Calu3 (cell line): ENCODE data around the gene RB1. TPM values are rescaled to one million over a fixed set of nuclear protein-coding genes. Genes with fewer than 3 reads are reported as not detected.

Experiments used
- BruUV-seq: library from RNA; stranded (reverse); fragments of 400-500 nt; replicated peaks from 2 replicates; lab custom pipeline; 2021; lab: Mats Ljungman, UMichigan
- CTCF ChIA-PET: fragments of 300-600 bp; sonication (Branson Sonifier 250); formaldehyde crosslinking; loops from one replicate; lab custom pipeline; 2022; ENCODE audit warnings: antibody characterized with exemption; lab: Charles Lee
- DNase-seq: peaks from one replicate; pipeline ENCODE4 v3.0.0; 2022
- H3K27ac Mint-ChIP-seq: one replicate; pipeline ENCODE4 v1.8.0; 2022; ENCODE audit warnings: mixed read lengths; ENCODE audit not compliant: unreplicated experiment
- H3K27me3 Mint-ChIP-seq: one replicate; pipeline ENCODE4 v1.8.0; 2022; ENCODE audit warnings: mixed read lengths; ENCODE audit not compliant: unreplicated experiment
- H3K36me3 Mint-ChIP-seq: one replicate; pipeline ENCODE4 v1.8.0; 2022; ENCODE audit warnings: mild to moderate bottlenecking, moderate library complexity, mixed read lengths; ENCODE audit not compliant: insufficient read depth, unreplicated experiment
- H3K4me1 Mint-ChIP-seq: one replicate; pipeline ENCODE4 v1.8.0; 2022; ENCODE audit warnings: mild to moderate bottlenecking, low read depth, mixed read lengths; ENCODE audit not compliant: unreplicated experiment
- H3K4me3 Mint-ChIP-seq: one replicate; pipeline ENCODE4 v1.8.0; 2022; ENCODE audit warnings: mild to moderate bottlenecking, low read depth, moderate library complexity, mixed read lengths; ENCODE audit not compliant: unreplicated experiment
- H3K9me3 Mint-ChIP-seq: one replicate; pipeline ENCODE4 v1.8.0; 2022; ENCODE audit warnings: low read depth, mixed read lengths; ENCODE audit not compliant: unreplicated experiment
- intact Hi-C: fragments of 100-400 bp; cut with micrococcal nuclease; formaldehyde crosslinking; loops from one replicate; pipeline ENCODE4 v1.10.0; 2022; ENCODE audit not compliant: unreplicated experiment
- total RNA-seq: library from RNA; stranded (reverse); gene quantifications from 2 replicates; pipeline ENCODE4 v1.2.3, GENCODE V29; 2022
- TF ChIP-seq, protein P1 (sequence below): fragments of 200-600 bp; IDR thresholded peaks from one replicate; pipeline ENCODE4 v1.8.0; 2022; ENCODE audit warnings: antibody characterized with exemption; ENCODE audit not compliant: unreplicated experiment

Gene RB1
- total RNA-seq, 1 experiment from 2014 or later, result 38.8 TPM

- no peak for DNase-seq
- Mint-ChIP-seq H3K36me3 (peaks cover 8% of the 10 kb centered on the region), H3K27me3 (no peaks in the 10 kb centered on the region), H3K9me3 (no peaks in the 10 kb centered on the region), H3K27ac (no peak overlapping the region), H3K4me1 (peaks cover 20% of the 10 kb centered on the region), H3K4me3 (no peak overlapping the region)
- TF ChIP-seq, protein P1, sequence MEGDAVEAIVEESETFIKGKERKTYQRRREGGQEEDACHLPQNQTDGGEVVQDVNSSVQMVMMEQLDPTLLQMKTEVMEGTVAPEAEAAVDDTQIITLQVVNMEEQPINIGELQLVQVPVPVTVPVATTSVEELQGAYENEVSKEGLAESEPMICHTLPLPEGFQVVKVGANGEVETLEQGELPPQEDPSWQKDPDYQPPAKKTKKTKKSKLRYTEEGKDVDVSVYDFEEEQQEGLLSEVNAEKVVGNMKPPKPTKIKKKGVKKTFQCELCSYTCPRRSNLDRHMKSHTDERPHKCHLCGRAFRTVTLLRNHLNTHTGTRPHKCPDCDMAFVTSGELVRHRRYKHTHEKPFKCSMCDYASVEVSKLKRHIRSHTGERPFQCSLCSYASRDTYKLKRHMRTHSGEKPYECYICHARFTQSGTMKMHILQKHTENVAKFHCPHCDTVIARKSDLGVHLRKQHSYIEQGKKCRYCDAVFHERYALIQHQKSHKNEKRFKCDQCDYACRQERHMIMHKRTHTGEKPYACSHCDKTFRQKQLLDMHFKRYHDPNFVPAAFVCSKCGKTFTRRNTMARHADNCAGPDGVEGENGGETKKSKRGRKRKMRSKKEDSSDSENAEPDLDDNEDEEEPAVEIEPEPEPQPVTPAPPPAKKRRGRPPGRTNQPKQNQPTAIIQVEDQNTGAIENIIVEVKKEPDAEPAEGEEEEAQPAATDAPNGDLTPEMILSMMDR, result no peak
- intact Hi-C loops, result no loop called here
- no TSS peak for BruUV-seq
- CTCF ChIA-PET, result interaction anchor here (0.5 to 0.9 kb wide), 3 partner anchors 56 to 271 kb away, joined by 3 read pairs; no protein-coding TSS in a partner anchor
Measured at GRCh38 chr13:48397744-48398143, 94.2 kb downstream of the RB1 start.

GRCh38 chr13:48398450-48399095 lies 95.0 kb downstream of the RB1 start:
- no TSS peak for BruUV-seq
- peaks cover 20% of the 10 kb centered on the region for H3K4me1 Mint-ChIP-seq

GRCh38 chr13:48400090-48400694 lies 96.6 kb downstream of the RB1 start:
- H3K36me3 Mint-ChIP-seq, result peaks cover 9% of the 10 kb centered on the region
- no peak overlapping the region for H3K4me3 Mint-ChIP-seq
- CTCF ChIA-PET, result interaction anchor here (1.0 kb wide), 1 partner anchor 180 kb away, joined by 6 read pairs; no protein-coding TSS in a partner anchor
- H3K9me3 Mint-ChIP-seq, result no peaks in the 10 kb centered on the region
- H3K27ac Mint-ChIP-seq, result no peak overlapping the region
- no peaks in the 10 kb centered on the region for H3K27me3 Mint-ChIP-seq
- peaks cover 20% of the 10 kb centered on the region for H3K4me1 Mint-ChIP-seq
- DNase-seq, result no peak
- no TSS peak for BruUV-seq
- intact Hi-C loops, result no loop called here
- TF ChIP-seq, protein P1, result no peak

More at GRCh38 chr13:48398450-48399095, 95.0 kb downstream of the RB1 start:
- Mint-ChIP-seq H3K36me3 (peaks cover 8% of the 10 kb centered on the region), H3K27ac (peak overlapping the region; percentile 52), H3K27me3 (no peaks in the 10 kb centered on the region), H3K4me3 (peak overlapping the region; percentile 7), H3K9me3 (no peaks in the 10 kb centered on the region)
- CTCF ChIA-PET, result interaction anchor here (0.8 to 1.4 kb wide), 3 partner anchors 57 to 271 kb away, joined by 3 to 4 read pairs (median 3); no protein-coding TSS in a partner anchor
- intact Hi-C loops, result no loop called here
- TF ChIP-seq, protein P1, result no peak
- DNase-seq, result no peak

GRCh38 chr13:48400850-48401291 lies 97.3 kb downstream of the RB1 start:
- TF ChIP-seq, protein P1, result no peak
- no peaks in the 10 kb centered on the region for H3K9me3 Mint-ChIP-seq
- H3K27me3 Mint-ChIP-seq, result no peaks in the 10 kb centered on the region
- H3K4me3 Mint-ChIP-seq, result no peak overlapping the region
- peak overlapping the region; percentile 42 for H3K27ac Mint-ChIP-seq
- peaks cover 4% of the 10 kb centered on the region for H3K36me3 Mint-ChIP-seq
- BruUV-seq, result no TSS peak
- DNase-seq, result no peak
- peaks cover 26% of the 10 kb centered on the region for H3K4me1 Mint-ChIP-seq
- CTCF ChIA-PET, result interaction anchor here (1.0 kb wide), 1 partner anchor 179 kb away, joined by 6 read pairs; no protein-coding TSS in a partner anchor
- intact Hi-C loops, result no loop called here
